ENCODE results near the gene GRIK1.

The GRIK1 gene

GRCh38 chr21:29580732-29581285 is 359.0 kb downstream of the GRIK1 start:
- no peak for TF ChIP-seq CTCF (IDR thresholded peaks at IDR 0.05; ENCODE audit: extremely low read depth, insufficient read depth, missing control alignments)
- DNase-seq (ENCODE audit: low spot score): no peak
- in situ Hi-C loops (cut with MboI; ENCODE audit: low pct_unique_long_range_greater_than_20kb, low sequenced_read_pairs, unreplicated experiment): no loop called here

- no peak for DNase-seq (ENCODE audit: low spot score)
- no peak for TF ChIP-seq CTCF (IDR thresholded peaks at IDR 0.05; ENCODE audit: extremely low read depth, insufficient read depth, missing control alignments)
- in situ Hi-C loops (cut with MboI; ENCODE audit: low pct_unique_long_range_greater_than_20kb, low sequenced_read_pairs, unreplicated experiment): no loop called here
Measured at GRCh38 chr21:29578306-29578705, 361.5 kb downstream of the GRIK1 start.

GRCh38 chr21:29571949-29572348 is 367.8 kb downstream of the GRIK1 start:
- in situ Hi-C loops (cut with MboI; ENCODE audit: low pct_unique_long_range_greater_than_20kb, low sequenced_read_pairs, unreplicated experiment): no loop called here
- no peak for DNase-seq (ENCODE audit: low spot score)
- TF ChIP-seq CTCF (IDR thresholded peaks at IDR 0.05; ENCODE audit: extremely low read depth, insufficient read depth, missing control alignments): no peak

- in situ Hi-C loops (cut with MboI; ENCODE audit: low pct_unique_long_range_greater_than_20kb, low sequenced_read_pairs, unreplicated experiment): no loop called here
- no peak for TF ChIP-seq CTCF (IDR thresholded peaks at IDR 0.05; ENCODE audit: extremely low read depth, insufficient read depth, missing control alignments)
- no peak for DNase-seq (ENCODE audit: low spot score)
Measured at GRCh38 chr21:29568020-29568697, 371.6 kb downstream of the GRIK1 start.

GRCh38 chr21:29557931-29558725 is 381.7 kb downstream of the GRIK1 start:
- in situ Hi-C loops (cut with MboI; ENCODE audit: low pct_unique_long_range_greater_than_20kb, low sequenced_read_pairs, unreplicated experiment): no loop called here
- no peak for DNase-seq (ENCODE audit: low spot score)
- no peak for TF ChIP-seq CTCF (IDR thresholded peaks at IDR 0.05; ENCODE audit: extremely low read depth, insufficient read depth, missing control alignments)

- in situ Hi-C loops (cut with MboI; ENCODE audit: low pct_unique_long_range_greater_than_20kb, low sequenced_read_pairs, unreplicated experiment): no loop called here
- peak; percentile 16 for DNase-seq (ENCODE audit: low spot score)
- TF ChIP-seq CTCF (IDR thresholded peaks at IDR 0.05; ENCODE audit: extremely low read depth, insufficient read depth, missing control alignments): no peak
Measured at GRCh38 chr21:29557200-29557599, 382.6 kb downstream of the GRIK1 start.

Data from GM13977 (cell line).